Lung (tissue), 12 donors: ENCODE data around the gene VEGFA. TPM values are rescaled to one million over a fixed set of nuclear protein-coding genes. Genes with fewer than 3 reads are reported as not detected.

Source experiments
- ATAC-seq: fragments of 200-7000 bp; cut with Tn5 transposase; one replicate; pipeline ENCODE4 v1.9.1; 2020; ENCODE audit warnings: moderate number of reproducible peaks; ENCODE audit not compliant: insufficient read depth, low FRiP score
- DNase-seq, 3 donors: peaks; one replicate each; pipeline ENCODE4 v3.0.0-alpha.2; 2013 to 2017
- H3K27ac ChIP-seq, 2 donors: one replicate each; pipeline ENCODE4 v1.5.1; 2013; ENCODE audit warnings: mild to moderate bottlenecking in 2 of 2, moderate library complexity in 2 of 2, control low read depth in 1 of 2, inconsistent platforms in 1 of 2, low read depth in 1 of 2, low read length in 1 of 2
- H3K27me3 ChIP-seq, 3 donors: one replicate each; pipeline ENCODE4 v1.5.1; 2013; ENCODE audit warnings: low read length in 2 of 3; ENCODE audit not compliant: control insufficient read depth in 3 of 3, insufficient read depth in 3 of 3
- H3K36me3 ChIP-seq, 4 donors: one replicate each; pipeline ENCODE4 v1.5.1; 2013; ENCODE audit warnings: low read length in 4 of 4, mild to moderate bottlenecking in 1 of 4, moderate library complexity in 1 of 4; ENCODE audit not compliant: control insufficient read depth in 4 of 4, insufficient read depth in 4 of 4
- H3K4me1 ChIP-seq, 5 donors: one replicate each; pipeline ENCODE4 v1.5.1; 2013; ENCODE audit warnings: low read length in 5 of 5, mild to moderate bottlenecking in 2 of 5, moderate library complexity in 1 of 5; ENCODE audit not compliant: control insufficient read depth in 5 of 5, insufficient read depth in 5 of 5
- H3K4me3 ChIP-seq: one replicate; pipeline ENCODE4 v1.5.1; 2013; ENCODE audit warnings: mild to moderate bottlenecking, control low read depth, moderate library complexity
- H3K9ac ChIP-seq, 2 donors: one replicate each; pipeline ENCODE4 v1.5.1; 2013; ENCODE audit warnings: low read length in 2 of 2, control low read depth in 1 of 2; ENCODE audit not compliant: insufficient read depth in 1 of 2
- H3K9me3 ChIP-seq, 4 donors: one replicate each; pipeline ENCODE4 v1.5.1; 2013; ENCODE audit warnings: low read length in 3 of 4, mild to moderate bottlenecking in 1 of 4, moderate library complexity in 1 of 4; ENCODE audit not compliant: control insufficient read depth in 4 of 4, insufficient read depth in 3 of 4
- WGBS, 2 donors: extraction: QIAGEN DNeasy Blood & Tissue Kit; methylation state at CpG; one replicate each; pipeline ENCODE4 v1.1.7; 2013; 5-methylcytosine and 5-hydroxymethylcytosine counted together
- polyA plus RNA-seq, 2 donors: library from polyadenylated mRNA; stranded (reverse); fragments of 200-250 nt; gene quantifications; one replicate each; pipeline ENCODE4 v1.2.1, GENCODE V29; 2013
- total RNA-seq, 2 donors: library from RNA; depleted of rRNA in 1 of 2; stranded (reverse); fragments of >200 nt in 1 of 2; gene quantifications; one replicate each; pipeline ENCODE4 v1.2.1, GENCODE V29; 2014 to 2021
- TF ChIP-seq, protein P1 (sequence below): IDR thresholded peaks from 2 replicates; pipeline ENCODE4 v1.5.1; 2012; ENCODE audit warnings: mild to moderate bottlenecking; ENCODE audit errors: control extremely low read depth, extremely low read depth
- donor health status: control.
- donor health status: control.
- donor health status: Bipolar disorder and iron deficiency.
- donor health status: healthy.
- donor health status: DM: yes; HTN: yes; CAD: no.

VEGFA gene
- total and polyA plus RNA-seq, 4 donors, result 98.3 to 275 (median 140) TPM

DNA sequence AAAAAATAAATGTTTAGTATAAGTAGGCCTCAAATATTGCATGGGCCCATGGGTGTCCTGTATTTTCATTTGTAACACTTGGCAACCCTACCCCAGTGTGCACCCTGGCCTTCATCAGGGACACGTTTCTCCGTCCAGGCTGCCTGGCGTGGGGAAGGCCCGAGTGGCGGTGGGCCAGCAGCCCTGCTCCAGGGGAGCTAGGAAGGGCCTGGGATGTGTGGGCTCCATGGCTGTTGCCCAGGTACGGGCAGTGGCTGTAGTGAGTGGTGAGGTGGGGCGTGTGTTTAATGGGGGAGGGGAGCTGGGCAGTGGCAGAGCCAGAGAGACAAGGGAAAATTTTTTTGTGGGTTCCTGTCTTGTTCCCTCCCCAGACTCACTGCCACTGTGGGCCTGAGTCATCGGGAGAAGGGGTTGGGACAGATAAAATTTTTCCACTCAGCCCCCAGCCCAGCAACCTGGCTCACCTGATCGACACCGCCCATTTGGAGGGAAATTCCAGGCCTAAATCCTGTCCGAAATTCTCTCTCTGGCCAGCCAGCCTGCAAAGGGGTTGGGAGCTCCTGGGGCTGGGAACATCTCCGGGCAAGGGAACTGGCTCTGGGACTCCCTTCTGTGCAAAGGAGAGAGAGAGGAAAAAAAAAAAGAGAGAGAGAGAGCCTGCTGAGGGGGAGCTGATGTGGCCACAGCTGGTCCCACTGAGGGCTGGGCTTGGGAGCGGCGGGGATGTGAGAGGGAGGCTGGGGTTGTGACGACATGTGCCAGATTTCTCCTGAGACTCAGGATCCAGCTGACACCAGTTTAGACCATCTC is 32.5 kb upstream of the VEGFA start:
- no peak for ATAC-seq

GRCh38 chr6:43738267-43738676 is 31.7 kb upstream of the VEGFA start:
- Histone ChIP-seq H3K9ac (no peak overlapping the region), H3K27ac (no peak overlapping the region), H3K4me1 (peaks cover 0 to 38% (median 7%) of the 10 kb centered on the region in 5 donors), H3K36me3 (no peaks in the 10 kb centered on the region), H3K9me3 (peaks cover 0 to 2% (median 0%) of the 10 kb centered on the region in 4 donors), H3K27me3 (no peaks in the 10 kb centered on the region), H3K4me3 (no peak overlapping the region)
- ATAC-seq (no peak), DNase-seq (peak in 1 of 3 donors; percentile 5)
- 78 to 81% methylated on average over 3 of the region's 3 CpGs for WGBS, 2 donors
- TF ChIP-seq, protein P1, sequence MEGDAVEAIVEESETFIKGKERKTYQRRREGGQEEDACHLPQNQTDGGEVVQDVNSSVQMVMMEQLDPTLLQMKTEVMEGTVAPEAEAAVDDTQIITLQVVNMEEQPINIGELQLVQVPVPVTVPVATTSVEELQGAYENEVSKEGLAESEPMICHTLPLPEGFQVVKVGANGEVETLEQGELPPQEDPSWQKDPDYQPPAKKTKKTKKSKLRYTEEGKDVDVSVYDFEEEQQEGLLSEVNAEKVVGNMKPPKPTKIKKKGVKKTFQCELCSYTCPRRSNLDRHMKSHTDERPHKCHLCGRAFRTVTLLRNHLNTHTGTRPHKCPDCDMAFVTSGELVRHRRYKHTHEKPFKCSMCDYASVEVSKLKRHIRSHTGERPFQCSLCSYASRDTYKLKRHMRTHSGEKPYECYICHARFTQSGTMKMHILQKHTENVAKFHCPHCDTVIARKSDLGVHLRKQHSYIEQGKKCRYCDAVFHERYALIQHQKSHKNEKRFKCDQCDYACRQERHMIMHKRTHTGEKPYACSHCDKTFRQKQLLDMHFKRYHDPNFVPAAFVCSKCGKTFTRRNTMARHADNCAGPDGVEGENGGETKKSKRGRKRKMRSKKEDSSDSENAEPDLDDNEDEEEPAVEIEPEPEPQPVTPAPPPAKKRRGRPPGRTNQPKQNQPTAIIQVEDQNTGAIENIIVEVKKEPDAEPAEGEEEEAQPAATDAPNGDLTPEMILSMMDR, result no peak

More for the DNA sequence above, 32.5 kb upstream of the VEGFA start:
- H3K4me3 ChIP-seq, result no peak overlapping the region
- H3K9ac ChIP-seq, result no peak overlapping the region
- peak; percentile 75 to 89 (median 77) for DNase-seq
- H3K27me3 ChIP-seq, result no peaks in the 10 kb centered on the region
- peaks cover 0 to 2% (median 0%) of the 10 kb centered on the region in 4 donors for H3K9me3 ChIP-seq
- TF ChIP-seq, protein P1, result no peak
- no peaks in the 10 kb centered on the region for H3K36me3 ChIP-seq
- H3K27ac ChIP-seq, result no peak overlapping the region
- H3K4me1 ChIP-seq, result peaks cover 0 to 30% (median 6%) of the 10 kb centered on the region in 5 donors
- 77 to 82% methylated on average over 15 of the region's 15 CpGs for WGBS, 2 donors

- DNase-seq, result peak in 1 of 3 donors; percentile 13
These were observed 31.0 kb upstream of the VEGFA start for GRCh38 chr6:43738877-43739641.

More at GRCh38 chr6:43738877-43739641, 31.0 kb upstream of the VEGFA start:
- 84 to 97% methylated on average over 11 of the region's 11 CpGs for WGBS, 2 donors
- Histone ChIP-seq H3K9me3 (peaks cover 0 to 2% (median 0%) of the 10 kb centered on the region in 4 donors), H3K9ac (no peak overlapping the region), H3K4me1 (peaks cover 0 to 39% (median 8%) of the 10 kb centered on the region in 5 donors), H3K4me3 (no peak overlapping the region), H3K27ac (no peak overlapping the region), H3K36me3 (no peaks in the 10 kb centered on the region), H3K27me3 (no peaks in the 10 kb centered on the region)
- TF ChIP-seq, protein P1, result no peak
- no peak for ATAC-seq
